Gastrocnemius medialis (tissue), 4 donors: ENCODE results near the gene ARMC3. TPM values are rescaled to one million over a fixed set of nuclear protein-coding genes. Genes with fewer than 3 reads are reported as not detected.
"Not testable (repeated sequence)": the region's sequence is repeated elsewhere in the genome, so short reads cannot be mapped to it uniquely, and the experiment has no call there.

ENCODE experiments used
- ATAC-seq, 2 donors: fragments of 150-250 bp; one replicate each; pipeline ENCODE4 v1.9.1; 2016
- DNase-seq, 2 donors: peaks; one replicate each; pipeline ENCODE4 v3.0.0-alpha.2; 2019
- H3K27ac ChIP-seq, 4 donors: fragments of 200-600 bp; sonication (generic); 1 replicate in 1 of 4; 2 replicates in 3 of 4; pipeline ENCODE4 v1.5.1; 2016 to 2018; ENCODE audit warnings: mild to moderate bottlenecking in 2 of 4, moderate library complexity in 1 of 4
- H3K27me3 ChIP-seq, 3 donors: fragments of 200-600 bp; sonication (generic) in 2 of 3; 1 replicate in 1 of 3; 2 replicates in 2 of 3; pipeline versions ENCODE4 v1.5.1 to v1.6.0; 2016 to 2019; ENCODE audit warnings: mild to moderate bottlenecking in 1 of 3, moderate library complexity in 1 of 3
- H3K36me3 ChIP-seq, 2 donors: fragments of 200-600 bp; sonication (generic) in 1 of 2; one replicate each; pipeline ENCODE4 v1.5.1; 2017 to 2018
- H3K4me1 ChIP-seq, 2 donors: fragments of 200-600 bp; sonication (generic) in 1 of 2; one replicate each; pipeline ENCODE4 v1.5.1; 2016 to 2017; ENCODE audit warnings: mild to moderate bottlenecking in 2 of 2
- H3K4me3 ChIP-seq, 4 donors: fragments of 200-600 bp; sonication (generic) in 3 of 4; 1 replicate in 1 of 4; 2 replicates in 3 of 4; pipeline ENCODE4 v1.5.1; 2016 to 2019; ENCODE audit warnings: mild to moderate bottlenecking in 2 of 4
- H3K9me3 ChIP-seq, 3 donors: fragments of 200-600 bp; sonication (generic) in 2 of 3; 1 replicate in 1 of 3; 2 replicates in 2 of 3; pipeline ENCODE4 v1.5.1; 2016 to 2019
- CTCF ChIP-seq, 5 experiments: fragments of 450-650 bp in 3 of 5; fragments of 200-600 bp in 2 of 5; sonication (generic) in 2 of 5; IDR thresholded peaks in 4 of 5; conservative IDR thresholded peaks in 1 of 5; 1 replicate in 4 of 5; 2 replicates in 1 of 5; pipeline ENCODE4 v1.5.1; 2016 to 2019; ENCODE audit warnings: antibody characterized with exemption in 5 of 5, mild to moderate bottlenecking in 3 of 5, moderate library complexity in 3 of 5
- POLR2A ChIP-seq, 2 donors: fragments of 450-650 bp; IDR thresholded peaks; one replicate each; pipeline ENCODE4 v1.6.1; 2017; ENCODE audit warnings: antibody characterized with exemption in 2 of 2, mild to moderate bottlenecking in 2 of 2, moderate library complexity in 2 of 2
- in situ Hi-C, 4 donors: fragments of 200-750 bp; cut with MboI; loops; one replicate each; pipeline versions ENCODE4 v1.15.0 to v1.8.0; 2017; ENCODE audit warnings: low sequenced_read_pairs in 4 of 4
- intact Hi-C: fragments of 100-400 bp; cut with DNase I; formaldehyde crosslinking; loops from one replicate; pipeline ENCODE4 v1.15.1; 2023; ENCODE audit warnings: low total_unique reads
- total RNA-seq, 4 donors: library from RNA; depleted of rRNA; stranded (reverse); fragments of >200 nt; gene quantifications; one replicate each; pipeline versions ENCODE4 v1.1.0 to v1.2.3, GENCODE V29; 2016

Gene ARMC3
- total RNA-seq, 4 donors from 2014 or later, result not detected

- Histone ChIP-seq H3K9me3 (no peaks in the 10 kb centered on the region), H3K36me3 (no peaks in the 10 kb centered on the region), H3K27ac (no peak overlapping the region), H3K4me3 (no peak overlapping the region), H3K27me3 (no peaks in the 10 kb centered on the region), H3K4me1 (no peaks in the 10 kb centered on the region)
- intact Hi-C loops, result no loop called here
- no peak for ATAC-seq
- no peak for DNase-seq
- no peak for TF ChIP-seq CTCF (IDR thresholded peaks at IDR 0.05 in 4 of 5, conservative IDR thresholded peaks at IDR 0.05 in 1 of 5)
- TF ChIP-seq POLR2A (IDR thresholded peaks at IDR 0.05), result no peak
- in situ Hi-C loops, result no loop called here
These were observed 12.5 kb upstream of the ARMC3 start for GRCh38 chr10:22915314-22915713.

- Histone ChIP-seq H3K4me3 (no peak overlapping the region), H3K36me3 (no peaks in the 10 kb centered on the region), H3K27ac (no peak overlapping the region), H3K9me3 (no peaks in the 10 kb centered on the region), H3K27me3 (peaks cover 0 to 3% (median 0%) of the 10 kb centered on the region in 3 donors), H3K4me1 (no peaks in the 10 kb centered on the region)
- intact Hi-C loops (no loop called here), in situ Hi-C loops (no loop called here)
- DNase-seq (no peak), ATAC-seq (no peak)
- TF ChIP-seq POLR2A (IDR thresholded peaks at IDR 0.05), result no peak
- no peak for TF ChIP-seq CTCF (IDR thresholded peaks at IDR 0.05 in 4 of 5, conservative IDR thresholded peaks at IDR 0.05 in 1 of 5)
These were observed 2.8 kb upstream of the ARMC3 start for GRCh38 chr10:22925088-22925487.

- ATAC-seq (no peak), DNase-seq (no peak)
- no peaks in the 10 kb centered on the region for H3K9me3 ChIP-seq
- intact Hi-C loops (no loop called here), in situ Hi-C loops (no loop called here)
- peak overlapping the region in 1 of 4 donors; percentile 34 for H3K4me3 ChIP-seq
- no peaks in the 10 kb centered on the region for H3K4me1 ChIP-seq
- H3K36me3 ChIP-seq, result no peaks in the 10 kb centered on the region
- H3K27me3 ChIP-seq, result peaks cover 0 to 3% (median 0%) of the 10 kb centered on the region in 3 donors
- no peak overlapping the region for H3K27ac ChIP-seq
- TF ChIP-seq CTCF (IDR thresholded peaks at IDR 0.05 in 4 of 5, conservative IDR thresholded peaks at IDR 0.05 in 1 of 5) (no peak), POLR2A (IDR thresholded peaks at IDR 0.05) (no peak)
These were observed 687 bp upstream of the ARMC3 start for GRCh38 chr10:22927166-22927565.

- H3K36me3 ChIP-seq, in situ Hi-C loops, H3K4me1 ChIP-seq, H3K27me3 ChIP-seq, H3K4me3 ChIP-seq, H3K27ac ChIP-seq, DNase-seq, intact Hi-C loops, ATAC-seq, H3K9me3 ChIP-seq: not testable (repeated sequence)
These were observed 1.2 kb downstream of the ARMC3 start for GRCh38 chr10:22929053-22929452.

- in situ Hi-C loops, result no loop called here
- no peak overlapping the region for H3K27ac ChIP-seq
These were observed 4.1 kb downstream of the ARMC3 start for GRCh38 chr10:22931948-22932347.

More at GRCh38 chr10:22931948-22932347, 4.1 kb downstream of the ARMC3 start:
- no peak overlapping the region for H3K4me3 ChIP-seq
- TF ChIP-seq POLR2A (IDR thresholded peaks at IDR 0.05) (no peak), CTCF (IDR thresholded peaks at IDR 0.05 in 4 of 5, conservative IDR thresholded peaks at IDR 0.05 in 1 of 5) (no peak)
- H3K9me3 ChIP-seq, result no peaks in the 10 kb centered on the region
- H3K4me1 ChIP-seq, result no peaks in the 10 kb centered on the region
- DNase-seq (no peak), ATAC-seq (no peak)
- no peaks in the 10 kb centered on the region for H3K27me3 ChIP-seq
- H3K36me3 ChIP-seq, result no peaks in the 10 kb centered on the region
- intact Hi-C loops, result no loop called here
